ENCODE data around the gene POU6F2.

POU6F2 gene

GRCh38 chr7:39210362-39210761 is 232.7 kb downstream of the POU6F2 start:
- Histone ChIP-seq H3F3A (ENCODE audit: insufficient read depth, low read length) (no peaks in the 10 kb centered on the region), H3K9me3 (replicated peaks; ENCODE audit: insufficient read depth, low read length) (no peaks in the 10 kb centered on the region), H3K4me3 (ENCODE audit: low read length) (no peak overlapping the region), H4K20me1 (ENCODE audit: insufficient read depth, low read length) (no peaks in the 10 kb centered on the region), H3K27me3 (replicated peaks; ENCODE audit: insufficient read depth, low read length) (no peaks in the 10 kb centered on the region), H3K79me2 (ENCODE audit: low read length) (no peaks in the 10 kb centered on the region), H3K36me3 (replicated peaks; ENCODE audit: insufficient read depth, low read length) (no peaks in the 10 kb centered on the region), H3K4me1 (ENCODE audit: low read length) (no peaks in the 10 kb centered on the region), H3K9me2 (replicated peaks; ENCODE audit: insufficient read depth, low read length) (no peaks in the 10 kb centered on the region), H2AFZ (ENCODE audit: low read length) (no peak overlapping the region), H3K9ac (ENCODE audit: low read length) (no peak overlapping the region), H3K4me2 (ENCODE audit: low read depth, low read length) (no peak overlapping the region), H3K27ac (ENCODE audit: low read length) (no peak overlapping the region)
- TF ChIP-seq, protein P1, sequence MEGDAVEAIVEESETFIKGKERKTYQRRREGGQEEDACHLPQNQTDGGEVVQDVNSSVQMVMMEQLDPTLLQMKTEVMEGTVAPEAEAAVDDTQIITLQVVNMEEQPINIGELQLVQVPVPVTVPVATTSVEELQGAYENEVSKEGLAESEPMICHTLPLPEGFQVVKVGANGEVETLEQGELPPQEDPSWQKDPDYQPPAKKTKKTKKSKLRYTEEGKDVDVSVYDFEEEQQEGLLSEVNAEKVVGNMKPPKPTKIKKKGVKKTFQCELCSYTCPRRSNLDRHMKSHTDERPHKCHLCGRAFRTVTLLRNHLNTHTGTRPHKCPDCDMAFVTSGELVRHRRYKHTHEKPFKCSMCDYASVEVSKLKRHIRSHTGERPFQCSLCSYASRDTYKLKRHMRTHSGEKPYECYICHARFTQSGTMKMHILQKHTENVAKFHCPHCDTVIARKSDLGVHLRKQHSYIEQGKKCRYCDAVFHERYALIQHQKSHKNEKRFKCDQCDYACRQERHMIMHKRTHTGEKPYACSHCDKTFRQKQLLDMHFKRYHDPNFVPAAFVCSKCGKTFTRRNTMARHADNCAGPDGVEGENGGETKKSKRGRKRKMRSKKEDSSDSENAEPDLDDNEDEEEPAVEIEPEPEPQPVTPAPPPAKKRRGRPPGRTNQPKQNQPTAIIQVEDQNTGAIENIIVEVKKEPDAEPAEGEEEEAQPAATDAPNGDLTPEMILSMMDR (IDR thresholded peaks at IDR 0.05; ENCODE audit: low read length): no peak
- TF ChIP-seq EZH2phosphoT487 (IDR thresholded peaks at IDR 0.05; ENCODE audit: low read length): no peak
- no peak for TF ChIP-seq EZH2 (optimal IDR thresholded peaks at IDR 0.05; ENCODE audit: low read depth, low read length)
- DNase-seq: no peak

DNA sequence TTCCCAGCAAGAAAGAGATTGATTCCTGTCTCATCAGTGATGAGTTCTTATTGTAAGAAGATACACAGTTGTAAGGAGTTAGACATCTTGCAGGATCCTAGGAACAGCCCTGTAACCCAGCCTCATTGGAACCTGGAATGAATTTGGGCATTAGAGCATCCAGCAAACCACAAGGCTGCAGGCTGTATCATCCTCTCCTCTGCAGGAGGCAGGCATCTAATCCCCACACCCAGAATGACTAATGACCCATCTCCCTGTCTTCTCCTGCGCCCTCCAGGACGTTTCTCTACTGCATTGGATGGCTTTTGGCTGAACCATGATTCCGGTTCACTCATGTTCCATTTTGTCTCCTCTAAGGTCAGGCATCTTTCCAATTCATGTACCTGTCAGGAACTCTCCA is 233.9 kb downstream of the POU6F2 start:
- Histone ChIP-seq H2AFZ (ENCODE audit: low read length) (no peak overlapping the region), H3F3A (ENCODE audit: insufficient read depth, low read length) (no peaks in the 10 kb centered on the region), H3K4me1 (ENCODE audit: low read length) (no peaks in the 10 kb centered on the region), H3K79me2 (ENCODE audit: low read length) (no peaks in the 10 kb centered on the region), H3K9me2 (replicated peaks; ENCODE audit: insufficient read depth, low read length) (no peaks in the 10 kb centered on the region), H4K20me1 (ENCODE audit: insufficient read depth, low read length) (no peaks in the 10 kb centered on the region), H3K4me2 (ENCODE audit: low read depth, low read length) (no peak overlapping the region), H3K9me3 (replicated peaks; ENCODE audit: insufficient read depth, low read length) (no peaks in the 10 kb centered on the region), H3K4me3 (ENCODE audit: low read length) (no peak overlapping the region), H3K9ac (ENCODE audit: low read length) (no peak overlapping the region), H3K36me3 (replicated peaks; ENCODE audit: insufficient read depth, low read length) (no peaks in the 10 kb centered on the region), H3K27ac (ENCODE audit: low read length) (no peak overlapping the region), H3K27me3 (replicated peaks; ENCODE audit: insufficient read depth, low read length) (no peaks in the 10 kb centered on the region)
- TF ChIP-seq, protein P1 (IDR thresholded peaks at IDR 0.05; ENCODE audit: low read length): no peak
- no peak for TF ChIP-seq EZH2 (optimal IDR thresholded peaks at IDR 0.05; ENCODE audit: low read depth, low read length)
- no peak for TF ChIP-seq EZH2phosphoT487 (IDR thresholded peaks at IDR 0.05; ENCODE audit: low read length)
- no peak for DNase-seq

- Histone ChIP-seq H3K27me3 (replicated peaks; ENCODE audit: insufficient read depth, low read length) (no peaks in the 10 kb centered on the region), H3K9me3 (replicated peaks; ENCODE audit: insufficient read depth, low read length) (no peaks in the 10 kb centered on the region), H3K9me2 (replicated peaks; ENCODE audit: insufficient read depth, low read length) (no peaks in the 10 kb centered on the region), H3K79me2 (ENCODE audit: low read length) (no peaks in the 10 kb centered on the region), H3K27ac (ENCODE audit: low read length) (no peak overlapping the region), H4K20me1 (ENCODE audit: insufficient read depth, low read length) (no peaks in the 10 kb centered on the region), H3K9ac (ENCODE audit: low read length) (no peak overlapping the region), H3F3A (ENCODE audit: insufficient read depth, low read length) (no peaks in the 10 kb centered on the region), H3K4me3 (ENCODE audit: low read length) (no peak overlapping the region), H2AFZ (ENCODE audit: low read length) (no peak overlapping the region), H3K4me2 (ENCODE audit: low read depth, low read length) (no peak overlapping the region), H3K36me3 (replicated peaks; ENCODE audit: insufficient read depth, low read length) (no peaks in the 10 kb centered on the region), H3K4me1 (ENCODE audit: low read length) (no peaks in the 10 kb centered on the region)
- no peak for TF ChIP-seq EZH2 (optimal IDR thresholded peaks at IDR 0.05; ENCODE audit: low read depth, low read length)
- no peak for TF ChIP-seq EZH2phosphoT487 (IDR thresholded peaks at IDR 0.05; ENCODE audit: low read length)
- TF ChIP-seq, protein P1 (IDR thresholded peaks at IDR 0.05; ENCODE audit: low read length): no peak
- DNase-seq: no peak
These were observed 235.2 kb downstream of the POU6F2 start for GRCh38 chr7:39212876-39213275.
